Loucy (cell line): ENCODE results near the gene IRX5.

Experiments
- EZH2phosphoT487 ChIP-seq: fragments of 200-600 bp; IDR thresholded peaks from 2 replicates; pipeline ENCODE4 v1.6.1; 2018; ENCODE audit warnings: antibody characterized with exemption, mild to moderate bottlenecking, moderate library complexity, borderline replicate concordance
- TF ChIP-seq, protein P1 (sequence below): fragments of 200-600 bp; sonication (generic); conservative IDR thresholded peaks from 2 replicates; pipeline ENCODE4 v1.5.1; 2014; ENCODE audit warnings: mild to moderate bottlenecking, antibody characterized with exemption, low read length

DNA sequence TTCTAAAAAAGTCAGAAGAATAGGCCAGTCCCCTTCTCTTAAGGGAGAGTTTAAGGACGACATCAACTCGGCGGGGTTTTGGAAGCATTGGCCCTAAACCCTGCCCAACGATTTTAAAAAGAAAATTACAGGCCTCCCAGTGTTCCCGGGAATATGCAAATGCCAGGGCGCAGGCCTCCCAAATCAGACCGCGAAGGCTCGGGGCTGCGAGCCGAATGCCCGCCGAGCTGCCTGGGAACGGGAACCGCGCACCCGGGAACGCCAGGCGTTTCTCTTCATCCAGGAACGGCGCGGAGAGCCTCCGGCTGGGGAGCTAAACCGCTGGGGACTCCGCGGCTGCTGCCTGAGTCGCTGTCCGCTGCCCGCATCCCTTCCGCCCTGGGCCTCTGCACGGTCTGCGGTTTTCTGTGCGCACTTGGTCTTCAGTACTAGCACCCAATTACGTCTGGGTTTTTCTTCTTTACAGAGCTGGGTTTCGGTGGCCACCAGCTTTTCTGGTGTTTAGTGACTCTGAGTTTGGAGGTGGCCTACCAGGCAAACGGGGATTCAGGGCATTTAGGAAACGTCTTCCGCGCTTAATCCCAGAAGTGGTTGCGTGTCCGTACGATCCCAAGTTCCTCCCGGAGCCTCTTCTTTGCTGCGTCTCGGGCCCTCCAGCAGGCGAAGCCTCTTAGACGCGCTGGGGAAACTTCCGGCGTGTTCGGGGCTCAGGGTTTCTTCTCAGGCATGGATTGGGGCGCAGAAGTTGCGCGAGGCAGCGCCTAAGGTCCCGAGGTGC is 5.7 kb downstream of the IRX5 start:
- TF ChIP-seq, protein P1, sequence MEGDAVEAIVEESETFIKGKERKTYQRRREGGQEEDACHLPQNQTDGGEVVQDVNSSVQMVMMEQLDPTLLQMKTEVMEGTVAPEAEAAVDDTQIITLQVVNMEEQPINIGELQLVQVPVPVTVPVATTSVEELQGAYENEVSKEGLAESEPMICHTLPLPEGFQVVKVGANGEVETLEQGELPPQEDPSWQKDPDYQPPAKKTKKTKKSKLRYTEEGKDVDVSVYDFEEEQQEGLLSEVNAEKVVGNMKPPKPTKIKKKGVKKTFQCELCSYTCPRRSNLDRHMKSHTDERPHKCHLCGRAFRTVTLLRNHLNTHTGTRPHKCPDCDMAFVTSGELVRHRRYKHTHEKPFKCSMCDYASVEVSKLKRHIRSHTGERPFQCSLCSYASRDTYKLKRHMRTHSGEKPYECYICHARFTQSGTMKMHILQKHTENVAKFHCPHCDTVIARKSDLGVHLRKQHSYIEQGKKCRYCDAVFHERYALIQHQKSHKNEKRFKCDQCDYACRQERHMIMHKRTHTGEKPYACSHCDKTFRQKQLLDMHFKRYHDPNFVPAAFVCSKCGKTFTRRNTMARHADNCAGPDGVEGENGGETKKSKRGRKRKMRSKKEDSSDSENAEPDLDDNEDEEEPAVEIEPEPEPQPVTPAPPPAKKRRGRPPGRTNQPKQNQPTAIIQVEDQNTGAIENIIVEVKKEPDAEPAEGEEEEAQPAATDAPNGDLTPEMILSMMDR: no peak
- no peak for TF ChIP-seq EZH2phosphoT487
